Measurements from ENCODE around the gene RNF135. TPM values are rescaled to one million over a fixed set of nuclear protein-coding genes. Genes with fewer than 3 reads are reported as not detected.
A peak's percentile ranks its signal among the peaks of the same experiment; 100 is the strongest.
"Not testable (repeated sequence)": the region's sequence is repeated elsewhere in the genome, so short reads cannot be mapped to it uniquely, and the experiment has no call there.

RNF135 gene
- total RNA-seq, 1 donor: 11.2 TPM

- no peak for DNase-seq (ENCODE audit: insufficient read length, low spot score, missing footprints)
These were observed 6.0 kb upstream of the RNF135 start for GRCh38 chr17:30964876-30965275.

GRCh38 chr17:30965686-30966085 lies 5.2 kb upstream of the RNF135 start:
- H4K20me1 ChIP-seq (ENCODE audit: insufficient read depth, low read length): no peaks in the 10 kb centered on the region
- no peaks in the 10 kb centered on the region for H3K36me3 ChIP-seq (ENCODE audit: insufficient read depth, low read length)
- H2AFZ ChIP-seq (ENCODE audit: low read length): no peak overlapping the region
- no peak for TF ChIP-seq CTCF (IDR thresholded peaks at IDR 0.05; ENCODE audit: extremely low read depth, low read depth, low read length)
- H3K4me1 ChIP-seq (ENCODE audit: insufficient read depth, low read length): peaks cover 11% of the 10 kb centered on the region
- H3K4me3 ChIP-seq (ENCODE audit: insufficient read depth, low read length): no peak overlapping the region
- no peaks in the 10 kb centered on the region for H3K79me2 ChIP-seq (ENCODE audit: insufficient read depth, low read length)
- no peak overlapping the region for H3K4me2 ChIP-seq (ENCODE audit: insufficient read depth, low read length)
- H3K9me3 ChIP-seq (ENCODE audit: low read depth, low read length): no peaks in the 10 kb centered on the region
- H3K27ac ChIP-seq (ENCODE audit: low read depth, low read length): no peak overlapping the region
- no peak for DNase-seq (ENCODE audit: insufficient read length, low spot score, missing footprints)
- H3K27me3 ChIP-seq (ENCODE audit: insufficient read depth, low read length): no peaks in the 10 kb centered on the region

More at GRCh38 chr17:30964876-30965275, 6.0 kb upstream of the RNF135 start:
- TF ChIP-seq CTCF (IDR thresholded peaks at IDR 0.05; ENCODE audit: extremely low read depth, low read depth, low read length): no peak
- Histone ChIP-seq H3K4me2 (ENCODE audit: insufficient read depth, low read length) (no peak overlapping the region), H3K4me3 (ENCODE audit: insufficient read depth, low read length) (no peak overlapping the region), H3K36me3 (ENCODE audit: insufficient read depth, low read length) (no peaks in the 10 kb centered on the region), H3K27me3 (ENCODE audit: insufficient read depth, low read length) (no peaks in the 10 kb centered on the region), H4K20me1 (ENCODE audit: insufficient read depth, low read length) (no peaks in the 10 kb centered on the region), H3K4me1 (ENCODE audit: insufficient read depth, low read length) (peaks cover 5% of the 10 kb centered on the region), H2AFZ (ENCODE audit: low read length) (no peak overlapping the region), H3K79me2 (ENCODE audit: insufficient read depth, low read length) (no peaks in the 10 kb centered on the region), H3K9me3 (ENCODE audit: low read depth, low read length) (no peaks in the 10 kb centered on the region), H3K27ac (ENCODE audit: low read depth, low read length) (no peak overlapping the region)

- H3K27me3 ChIP-seq (ENCODE audit: insufficient read depth, low read length); H3K36me3 ChIP-seq (ENCODE audit: insufficient read depth, low read length); H3K9me3 ChIP-seq (ENCODE audit: low read depth, low read length); H3K4me2 ChIP-seq (ENCODE audit: insufficient read depth, low read length); H3K4me3 ChIP-seq (ENCODE audit: insufficient read depth, low read length); DNase-seq (ENCODE audit: insufficient read length, low spot score, missing footprints); H3K27ac ChIP-seq (ENCODE audit: low read depth, low read length); H3K4me1 ChIP-seq (ENCODE audit: insufficient read depth, low read length); H2AFZ ChIP-seq (ENCODE audit: low read length); H4K20me1 ChIP-seq (ENCODE audit: insufficient read depth, low read length): not testable (repeated sequence)
- peaks cover 12% of the 10 kb centered on the region for H3K79me2 ChIP-seq (ENCODE audit: insufficient read depth, low read length)
These were observed 2.9 kb upstream of the RNF135 start for GRCh38 chr17:30967911-30968310.

DNA sequence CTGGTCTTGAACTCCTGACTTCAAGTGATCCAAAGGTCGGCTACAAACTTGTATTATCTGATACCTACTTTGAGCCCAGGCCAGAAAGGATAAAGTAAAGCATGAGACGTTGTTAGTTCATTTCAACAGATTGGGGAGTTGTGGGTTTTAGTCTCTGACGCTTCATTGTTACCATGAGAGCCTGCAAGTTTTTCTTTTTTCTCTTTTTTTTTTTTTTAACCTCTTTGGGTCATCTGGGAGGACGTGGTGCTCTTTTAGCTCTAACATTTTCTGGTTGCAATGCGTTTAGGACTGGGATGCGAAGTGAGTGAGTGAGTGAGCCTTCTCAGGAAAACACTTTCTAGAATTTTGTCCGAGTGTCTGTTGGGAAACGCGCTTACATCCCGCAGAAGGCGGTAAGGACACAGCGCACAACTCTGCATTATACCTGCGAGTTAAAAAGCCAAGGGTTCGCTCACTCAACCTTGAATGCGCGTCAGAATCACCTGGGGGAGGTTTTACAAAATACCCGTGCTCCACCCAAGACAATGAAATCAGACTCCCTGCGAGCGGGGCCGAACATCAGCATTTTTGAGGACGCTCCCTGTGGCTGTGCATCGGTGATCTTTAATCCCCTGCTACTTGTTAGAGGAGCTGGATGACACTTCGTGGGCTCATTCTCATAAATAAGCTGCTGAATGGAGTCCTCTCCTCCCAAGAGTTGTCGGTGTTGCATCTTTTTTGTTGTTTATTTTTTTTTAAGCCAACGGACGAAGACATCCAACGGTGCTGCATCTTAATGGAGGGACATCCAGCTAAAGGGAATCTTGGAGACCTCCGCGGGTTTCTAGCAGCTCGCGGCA lies 629 bp upstream of the RNF135 start:
- H3K79me2 ChIP-seq (ENCODE audit: insufficient read depth, low read length): peaks cover 30% of the 10 kb centered on the region
- no peaks in the 10 kb centered on the region for H3K27me3 ChIP-seq (ENCODE audit: insufficient read depth, low read length)
- peak overlapping the region; percentile 83 for H3K4me3 ChIP-seq (ENCODE audit: insufficient read depth, low read length)
- no peaks in the 10 kb centered on the region for H3K36me3 ChIP-seq (ENCODE audit: insufficient read depth, low read length)
- no peaks in the 10 kb centered on the region for H3K9me3 ChIP-seq (ENCODE audit: low read depth, low read length)
- peak overlapping the region; percentile 96 for H2AFZ ChIP-seq (ENCODE audit: low read length)
- TF ChIP-seq CTCF (IDR thresholded peaks at IDR 0.05; ENCODE audit: extremely low read depth, low read depth, low read length): no peak
- no peaks in the 10 kb centered on the region for H4K20me1 ChIP-seq (ENCODE audit: insufficient read depth, low read length)
- DNase-seq (ENCODE audit: insufficient read length, low spot score, missing footprints): peak; percentile 61
- H3K27ac ChIP-seq (ENCODE audit: low read depth, low read length): peak overlapping the region; percentile 74
- H3K4me1 ChIP-seq (ENCODE audit: insufficient read depth, low read length): peaks cover 5% of the 10 kb centered on the region
- peak overlapping the region; percentile 92 for H3K4me2 ChIP-seq (ENCODE audit: insufficient read depth, low read length)

All from osteoblast (primary cell).